CD4-positive, alpha-beta T cell (primary cell): Measurements from ENCODE around the gene CDCA7L. TPM values are rescaled to one million over a fixed set of nuclear protein-coding genes. Genes with fewer than 3 reads are reported as not detected.
"Not testable (repeated sequence)": the region's sequence is repeated elsewhere in the genome, so short reads cannot be mapped to it uniquely, and the experiment has no call there.

Experiments used
- ATAC-seq: fragments of 200-7000 bp; cut with Tn5 transposase; one replicate; pipeline ENCODE4 v1.10.0; 2022; ENCODE audit warnings: mild to moderate bottlenecking; ENCODE audit not compliant: poor library complexity
- CTCF ChIA-PET: fragments of 350-600 bp; sonication (Branson Sonifier 250); formaldehyde crosslinking; loops from one replicate; lab custom pipeline; 2021; ENCODE audit warnings: antibody characterized with exemption, inconsistent platforms; lab: Charles Lee
- POLR2A ChIA-PET: fragments of 350-600 bp; sonication (Branson Sonifier 250); formaldehyde crosslinking; loops from one replicate; lab custom pipeline; 2021; ENCODE audit warnings: antibody characterized with exemption, inconsistent platforms; lab: Charles Lee
- DNase-seq, 14 experiments: peaks; one replicate each; pipeline ENCODE4 v3.0.0-alpha.2; 2013 to 2020; ENCODE audit warnings: mixed read lengths in 2 of 14
- H3K27ac ChIP-seq, 2 donors: one replicate each; pipeline versions ENCODE4 v1.5.1 to v1.7.0; 2013; ENCODE audit warnings: low read length in 2 of 2, low read depth in 1 of 2, mild to moderate bottlenecking in 1 of 2
- H3K27me3 ChIP-seq, 2 experiments: 1 replicate in 1 of 2; 2 replicates in 1 of 2; pipeline versions ENCODE4 v1.6.1 to v1.7.0; 2013; ENCODE audit warnings: low read length in 2 of 2, control low read depth in 1 of 2, mild to moderate bottlenecking in 1 of 2, moderate library complexity in 1 of 2; ENCODE audit not compliant: insufficient read depth in 2 of 2, control insufficient read depth in 1 of 2
- H3K36me3 ChIP-seq: one replicate; pipeline ENCODE4 v1.6.1; 2013; ENCODE audit warnings: low read length, control low read depth; ENCODE audit not compliant: insufficient read depth
- H3K4me1 ChIP-seq: one replicate; pipeline ENCODE4 v1.6.1; 2013; ENCODE audit warnings: low read length, control low read depth; ENCODE audit not compliant: insufficient read depth
- H3K4me3 ChIP-seq: one replicate; pipeline ENCODE4 v1.5.1; 2013; ENCODE audit warnings: mild to moderate bottlenecking, low read length, moderate library complexity
- H3K9me3 ChIP-seq, 2 experiments: 1 replicate in 1 of 2; 2 replicates in 1 of 2; pipeline versions ENCODE4 v1.6.1 to v1.7.0; 2013; ENCODE audit warnings: low read length in 2 of 2, mild to moderate bottlenecking in 2 of 2, control low read depth in 1 of 2, moderate library complexity in 1 of 2; ENCODE audit not compliant: control insufficient read depth in 1 of 2, insufficient read depth in 1 of 2
- H3K27ac Mint-ChIP-seq: one replicate; pipeline ENCODE4 v1.8.0; 2020; ENCODE audit warnings: mixed read lengths
- H3K27me3 Mint-ChIP-seq: one replicate; pipeline ENCODE4 v1.8.0; 2021; ENCODE audit warnings: mixed read lengths
- H3K36me3 Mint-ChIP-seq: one replicate; pipeline ENCODE4 v1.8.0; 2021; ENCODE audit warnings: low read depth, mixed read lengths
- H3K4me1 Mint-ChIP-seq: one replicate; pipeline ENCODE4 v1.8.0; 2021; ENCODE audit warnings: low read depth, mixed read lengths
- H3K4me3 Mint-ChIP-seq: one replicate; pipeline ENCODE4 v1.8.0; 2020; ENCODE audit warnings: mild to moderate bottlenecking, mixed read lengths
- H3K9me3 Mint-ChIP-seq: one replicate; pipeline ENCODE4 v1.8.0; 2020; ENCODE audit warnings: mixed read lengths
- CTCF ChIP-seq: fragments of 200-600 bp; IDR thresholded peaks from one replicate; pipeline ENCODE4 v1.8.0; 2022; ENCODE audit warnings: antibody characterized with exemption, mild to moderate bottlenecking
- intact Hi-C, 2 experiments: fragments of 100-400 bp; cut with DNase I in 1 of 2; cut with micrococcal nuclease in 1 of 2; formaldehyde crosslinking; loops; one replicate each; pipeline versions ENCODE4 v1.15.1 to v1.9.0; 2023 to 2025; cut with DNase I, micrococcal nuclease
- total RNA-seq, 174 experiments: library from RNA in 2 of 174; stranded (reverse) in 2 of 174; gene quantifications; one replicate each; pipeline ENCODE4 v1.2.3 and lab custom pipeline; 2021 to 2026

CDCA7L gene
- total RNA-seq, 2 experiments from 2014 or later = 23.1 to 23.7 TPM

GRCh38 chr7:21938463-21938862, 7.2 kb downstream of the CDCA7L start:
- H3K27me3 Mint-ChIP-seq = no peaks in the 10 kb centered on the region
- H3K4me1 Mint-ChIP-seq = peaks cover 58% of the 10 kb centered on the region
- CTCF ChIA-PET = no interaction called here
- no peak overlapping the region for H3K27ac ChIP-seq
- TF ChIP-seq CTCF = no peak
- no peak overlapping the region for H3K4me3 Mint-ChIP-seq
- DNase-seq (no peak), ATAC-seq (no peak)
- H3K36me3 ChIP-seq = no peaks in the 10 kb centered on the region
- intact Hi-C loops = no loop called here
- no peaks in the 10 kb centered on the region for H3K9me3 ChIP-seq
- H3K9me3 Mint-ChIP-seq = no peaks in the 10 kb centered on the region
- POLR2A ChIA-PET = no interaction called here
- no peak overlapping the region for H3K27ac Mint-ChIP-seq
- H3K27me3 ChIP-seq = no peaks in the 10 kb centered on the region
- no peak overlapping the region for H3K4me3 ChIP-seq
- peaks cover 11% of the 10 kb centered on the region for H3K36me3 Mint-ChIP-seq
- peaks cover 11% of the 10 kb centered on the region for H3K4me1 ChIP-seq

- Histone ChIP-seq H3K9me3 (peaks cover 0 to 4% of the 10 kb centered on the region in 2 experiments), H3K4me1 (no peaks in the 10 kb centered on the region), H3K27me3 (no peaks in the 10 kb centered on the region), H3K27ac (no peak overlapping the region), H3K36me3 (no peaks in the 10 kb centered on the region), H3K4me3 (no peak overlapping the region)
- POLR2A ChIA-PET = no interaction called here
- Mint-ChIP-seq H3K27ac (no peak overlapping the region), H3K9me3 (peaks cover 2% of the 10 kb centered on the region), H3K27me3 (no peaks in the 10 kb centered on the region), H3K4me3 (no peak overlapping the region), H3K4me1 (peaks cover 40% of the 10 kb centered on the region), H3K36me3 (peaks cover 19% of the 10 kb centered on the region)
- no peak for DNase-seq
- CTCF ChIA-PET = no interaction called here
- intact Hi-C loops = no loop called here
- TF ChIP-seq CTCF = no peak
- no peak for ATAC-seq
These were observed 10.9 kb downstream of the CDCA7L start for GRCh38 chr7:21934808-21935207.

DNA sequence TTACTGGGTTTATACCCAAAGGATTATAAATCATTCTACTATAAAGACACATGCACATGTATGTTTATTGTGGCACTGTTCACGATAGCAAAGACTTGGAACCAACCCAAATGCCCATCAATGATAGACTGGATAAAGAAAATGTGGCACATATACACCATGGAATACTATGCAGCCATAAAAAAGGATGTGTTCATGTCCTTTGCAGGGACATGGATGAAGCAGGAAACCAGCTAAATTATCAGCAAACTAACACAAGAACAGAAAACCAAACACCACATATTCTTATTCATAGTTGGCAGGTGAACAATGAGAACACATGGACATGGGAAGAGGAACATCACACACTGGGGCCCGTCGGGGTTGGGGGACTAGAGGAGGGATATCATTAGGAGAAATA, 12.4 kb downstream of the CDCA7L start:
- ATAC-seq, H3K27me3 Mint-ChIP-seq, H3K9me3 ChIP-seq, H3K27ac ChIP-seq, H3K27ac Mint-ChIP-seq, POLR2A ChIA-PET, H3K4me3 ChIP-seq, H3K4me3 Mint-ChIP-seq, H3K9me3 Mint-ChIP-seq, H3K4me1 ChIP-seq, H3K36me3 ChIP-seq, CTCF ChIA-PET, intact Hi-C loops, H3K27me3 ChIP-seq, DNase-seq: not testable (repeated sequence)
- Mint-ChIP-seq H3K36me3 (peaks cover 33% of the 10 kb centered on the region), H3K4me1 (peaks cover 36% of the 10 kb centered on the region)

GRCh38 chr7:21927693-21928092, 18.0 kb downstream of the CDCA7L start:
- Histone ChIP-seq H3K4me3 (no peak overlapping the region), H3K36me3 (no peaks in the 10 kb centered on the region), H3K9me3 (peaks cover 0 to 4% of the 10 kb centered on the region in 2 experiments), H3K27ac (no peak overlapping the region), H3K4me1 (no peaks in the 10 kb centered on the region), H3K27me3 (no peaks in the 10 kb centered on the region)
- H3K27ac Mint-ChIP-seq = no peak overlapping the region
- peaks cover 13% of the 10 kb centered on the region for H3K4me1 Mint-ChIP-seq
- H3K9me3 Mint-ChIP-seq = peaks cover 11% of the 10 kb centered on the region
- ChIA-PET CTCF (no interaction called here), POLR2A (no interaction called here)
- intact Hi-C loops = no loop called here
- H3K36me3 Mint-ChIP-seq = peaks cover 31% of the 10 kb centered on the region
- ATAC-seq = no peak
- no peak for DNase-seq
- no peaks in the 10 kb centered on the region for H3K27me3 Mint-ChIP-seq
- no peak overlapping the region for H3K4me3 Mint-ChIP-seq
- TF ChIP-seq CTCF = no peak
